K562 (cell line): ENCODE measurements around the gene CCDC50. TPM values are rescaled to one million over a fixed set of nuclear protein-coding genes. Genes with fewer than 3 reads are reported as not detected.

Experiments used
- C11orf30 ChIP-seq: fragments of 450-650 bp; IDR thresholded peaks from 2 replicates; pipeline ENCODE4 v1.6.1; 2016; ENCODE audit warnings: low read depth, mild to moderate bottlenecking
- CTCFL ChIP-seq: IDR thresholded peaks from 2 replicates; pipeline ENCODE4 v1.6.1; 2011; ENCODE audit warnings: borderline replicate concordance, low read depth, mild to moderate bottlenecking, moderate library complexity, low read length; ENCODE audit not compliant: insufficient read depth, poor library complexity, severe bottlenecking
- E2F6 ChIP-seq, 2 experiments: IDR thresholded peaks; 2 replicates each; pipeline ENCODE4 v1.6.1; 2011; ENCODE audit warnings: borderline replicate concordance in 1 of 2, control low read depth in 1 of 2, low read depth in 1 of 2, low read length in 1 of 2, mild to moderate bottlenecking in 1 of 2, mixed read lengths in 1 of 2, moderate library complexity in 1 of 2; ENCODE audit not compliant: insufficient read depth in 1 of 2, insufficient read length in 1 of 2, poor library complexity in 1 of 2, severe bottlenecking in 1 of 2; ENCODE audit errors: extremely low read depth in 1 of 2
- FOXK2 ChIP-seq, 2 experiments: fragments of 450-650 bp; IDR thresholded peaks in 1 of 2; conservative IDR thresholded peaks in 1 of 2; 2 replicates each; pipeline ENCODE4 v1.6.1; 2016; ENCODE audit warnings: low read depth in 2 of 2, mild to moderate bottlenecking in 1 of 2
- OTX1 ChIP-seq: fragments of 450-650 bp; formaldehyde crosslinking; IDR thresholded peaks from 2 replicates; pipeline ENCODE4 v1.4.0; 2022; ENCODE audit warnings: mild to moderate bottlenecking
- RAD21 ChIP-seq, 2 experiments: fragments of 250-450 bp in 1 of 2; fragments of 450-650 bp in 1 of 2; sonication (Bioruptor Pico) in 1 of 2; formaldehyde crosslinking in 1 of 2; IDR thresholded peaks in 1 of 2; conservative IDR thresholded peaks in 1 of 2; 2 replicates each; pipeline versions ENCODE4 v1.4.0 to v1.8.0; 2020 to 2022; ENCODE audit warnings: mild to moderate bottlenecking in 2 of 2, moderate library complexity in 1 of 2
- U2AF1 ChIP-seq: fragments of 200-400 bp; formaldehyde crosslinking; optimal IDR thresholded peaks from 2 replicates; pipeline ENCODE3; 2017; ENCODE audit warnings: mild to moderate bottlenecking, low read depth, low read length, moderate library complexity
- polyA plus RNA-seq, 8 experiments: library from polyadenylated mRNA; depleted of rRNA in 4 of 8; stranded (reverse) in 5 of 8; unstranded in 3 of 8; fragments of >200 nt; fragmentation: Nextera tagmentation in 2 of 8; fragmentation: Illumina TruSeq in 1 of 8; extraction: Ambion mirVana in 2 of 8; extraction: Trizol in 1 of 8; gene quantifications; 2 replicates each; pipeline versions ENCODE4 v1.2.1 to v1.2.3, GENCODE V29; 2011 to 2014; ENCODE audit warnings: inconsistent platforms in 1 of 8, missing spikeins in 1 of 8
- total RNA-seq, 7 experiments: library from RNA; depleted of rRNA in 6 of 7; stranded (reverse); fragments of >200 nt in 6 of 7; fragmentation: Illumina TruSeq in 2 of 7; extraction: Trizol in 2 of 7; gene quantifications; 2 replicates each; pipeline versions ENCODE4 v1.2.1 to v1.2.3, GENCODE V29; 2011 to 2021; ENCODE audit warnings: low replicate concordance in 1 of 7
- TF ChIP-seq, protein P1 (sequence below): fragments of 450-650 bp; IDR thresholded peaks from 2 replicates; pipeline ENCODE4 v1.6.1; 2014; ENCODE audit warnings: low read depth, mild to moderate bottlenecking, moderate library complexity, borderline replicate concordance
- TF ChIP-seq, protein P2 (sequence below): fragments of 450-650 bp; IDR thresholded peaks from 2 replicates; pipeline ENCODE4 v1.6.1; 2017; ENCODE audit warnings: antibody characterized with exemption
- TF ChIP-seq, protein P3 (sequence below), 2 experiments: fragments of 450-650 bp in 1 of 2; IDR thresholded peaks; 2 replicates each; pipeline ENCODE4 v1.6.1; 2011 to 2017; ENCODE audit warnings: low read depth in 2 of 2, antibody characterized with exemption in 1 of 2, borderline replicate concordance in 1 of 2, low read length in 1 of 2, mild to moderate bottlenecking in 1 of 2, mixed read lengths in 1 of 2; ENCODE audit not compliant: control insufficient read depth in 1 of 2
- TF ChIP-seq, protein P4 (sequence below): IDR thresholded peaks from 2 replicates; pipeline ENCODE4 v1.6.1; 2012; ENCODE audit warnings: low read depth, low read length, improper control_type of control experiment, borderline replicate concordance

The CCDC50 gene
- total and polyA plus RNA-seq, 9 of the 15 experiments (the other 6 are each of a cell fraction or from before 2014, with no cell fraction given) = 8.4 to 63.4 (median 40.4) TPM

DNA sequence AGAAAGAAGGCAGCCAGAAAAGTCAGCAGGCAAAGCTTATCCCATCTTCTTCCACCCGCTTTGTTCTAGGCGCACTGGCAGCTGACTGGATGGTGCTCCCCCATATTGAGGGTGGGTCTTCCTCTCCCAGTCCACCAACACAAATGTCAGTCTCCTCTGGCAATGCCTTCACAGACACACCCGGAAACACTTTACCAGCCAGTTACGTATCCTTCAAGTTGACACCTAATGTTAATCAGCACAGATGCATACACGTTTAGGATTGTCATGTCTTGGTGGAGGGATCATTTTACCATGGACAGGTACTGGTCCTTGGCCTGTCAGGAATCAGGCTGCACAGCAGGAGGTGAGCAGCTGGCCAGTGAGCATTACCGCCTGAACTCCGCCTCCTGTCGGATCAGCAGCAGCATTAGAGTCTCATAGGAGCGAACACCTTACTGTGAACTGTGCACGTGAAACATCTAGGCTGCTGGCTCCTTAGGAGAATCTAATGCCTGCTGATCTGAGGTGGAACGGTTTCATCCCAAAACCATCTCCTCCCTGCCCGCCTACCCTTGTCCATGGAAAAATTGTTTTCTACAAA lies 72.7 kb downstream of the CCDC50 start (continued):
- TF ChIP-seq, protein P1, sequence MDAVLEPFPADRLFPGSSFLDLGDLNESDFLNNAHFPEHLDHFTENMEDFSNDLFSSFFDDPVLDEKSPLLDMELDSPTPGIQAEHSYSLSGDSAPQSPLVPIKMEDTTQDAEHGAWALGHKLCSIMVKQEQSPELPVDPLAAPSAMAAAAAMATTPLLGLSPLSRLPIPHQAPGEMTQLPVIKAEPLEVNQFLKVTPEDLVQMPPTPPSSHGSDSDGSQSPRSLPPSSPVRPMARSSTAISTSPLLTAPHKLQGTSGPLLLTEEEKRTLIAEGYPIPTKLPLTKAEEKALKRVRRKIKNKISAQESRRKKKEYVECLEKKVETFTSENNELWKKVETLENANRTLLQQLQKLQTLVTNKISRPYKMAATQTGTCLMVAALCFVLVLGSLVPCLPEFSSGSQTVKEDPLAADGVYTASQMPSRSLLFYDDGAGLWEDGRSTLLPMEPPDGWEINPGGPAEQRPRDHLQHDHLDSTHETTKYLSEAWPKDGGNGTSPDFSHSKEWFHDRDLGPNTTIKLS = no peak
- TF ChIP-seq E2F6 (IDR thresholded peaks at IDR 0.05; ENCODE audit: borderline replicate concordance in 1 of 2, extremely low read depth in 1 of 2, insufficient read depth in 1 of 2, insufficient read length in 1 of 2, low read depth in 1 of 2, low read length in 1 of 2, poor library complexity in 1 of 2, severe bottlenecking in 1 of 2) (peak in 1 of 2 experiments; percentile 30), RAD21 (CRISPR knock-in tag; conservative IDR thresholded peaks at IDR 0.05 in 1 of 2, IDR thresholded peaks at IDR 0.05 in 1 of 2) (peak in 1 of 2 experiments; percentile 38; a peak in 2 of 4 replicates), CTCFL (peak; percentile 66), U2AF1 (no peak), FOXK2 (conservative IDR thresholded peaks at IDR 0.05 in 1 of 2, IDR thresholded peaks at IDR 0.05 in 1 of 2; ENCODE audit: low read depth in 2 of 2) (no peak), OTX1 (no peak), C11orf30 (no peak)
- TF ChIP-seq, protein P2, sequence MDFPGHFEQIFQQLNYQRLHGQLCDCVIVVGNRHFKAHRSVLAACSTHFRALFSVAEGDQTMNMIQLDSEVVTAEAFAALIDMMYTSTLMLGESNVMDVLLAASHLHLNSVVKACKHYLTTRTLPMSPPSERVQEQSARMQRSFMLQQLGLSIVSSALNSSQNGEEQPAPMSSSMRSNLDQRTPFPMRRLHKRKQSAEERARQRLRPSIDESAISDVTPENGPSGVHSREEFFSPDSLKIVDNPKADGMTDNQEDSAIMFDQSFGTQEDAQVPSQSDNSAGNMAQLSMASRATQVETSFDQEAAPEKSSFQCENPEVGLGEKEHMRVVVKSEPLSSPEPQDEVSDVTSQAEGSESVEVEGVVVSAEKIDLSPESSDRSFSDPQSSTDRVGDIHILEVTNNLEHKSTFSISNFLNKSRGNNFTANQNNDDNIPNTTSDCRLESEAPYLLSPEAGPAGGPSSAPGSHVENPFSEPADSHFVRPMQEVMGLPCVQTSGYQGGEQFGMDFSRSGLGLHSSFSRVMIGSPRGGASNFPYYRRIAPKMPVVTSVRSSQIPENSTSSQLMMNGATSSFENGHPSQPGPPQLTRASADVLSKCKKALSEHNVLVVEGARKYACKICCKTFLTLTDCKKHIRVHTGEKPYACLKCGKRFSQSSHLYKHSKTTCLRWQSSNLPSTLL = no peak
- TF ChIP-seq, protein P3, sequence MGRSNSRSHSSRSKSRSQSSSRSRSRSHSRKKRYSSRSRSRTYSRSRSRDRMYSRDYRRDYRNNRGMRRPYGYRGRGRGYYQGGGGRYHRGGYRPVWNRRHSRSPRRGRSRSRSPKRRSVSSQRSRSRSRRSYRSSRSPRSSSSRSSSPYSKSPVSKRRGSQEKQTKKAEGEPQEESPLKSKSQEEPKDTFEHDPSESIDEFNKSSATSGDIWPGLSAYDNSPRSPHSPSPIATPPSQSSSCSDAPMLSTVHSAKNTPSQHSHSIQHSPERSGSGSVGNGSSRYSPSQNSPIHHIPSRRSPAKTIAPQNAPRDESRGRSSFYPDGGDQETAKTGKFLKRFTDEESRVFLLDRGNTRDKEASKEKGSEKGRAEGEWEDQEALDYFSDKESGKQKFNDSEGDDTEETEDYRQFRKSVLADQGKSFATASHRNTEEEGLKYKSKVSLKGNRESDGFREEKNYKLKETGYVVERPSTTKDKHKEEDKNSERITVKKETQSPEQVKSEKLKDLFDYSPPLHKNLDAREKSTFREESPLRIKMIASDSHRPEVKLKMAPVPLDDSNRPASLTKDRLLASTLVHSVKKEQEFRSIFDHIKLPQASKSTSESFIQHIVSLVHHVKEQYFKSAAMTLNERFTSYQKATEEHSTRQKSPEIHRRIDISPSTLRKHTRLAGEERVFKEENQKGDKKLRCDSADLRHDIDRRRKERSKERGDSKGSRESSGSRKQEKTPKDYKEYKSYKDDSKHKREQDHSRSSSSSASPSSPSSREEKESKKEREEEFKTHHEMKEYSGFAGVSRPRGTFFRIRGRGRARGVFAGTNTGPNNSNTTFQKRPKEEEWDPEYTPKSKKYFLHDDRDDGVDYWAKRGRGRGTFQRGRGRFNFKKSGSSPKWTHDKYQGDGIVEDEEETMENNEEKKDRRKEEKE (IDR thresholded peaks at IDR 0.05; ENCODE audit: borderline replicate concordance in 1 of 2, control insufficient read depth in 1 of 2, low read depth in 2 of 2, low read length in 1 of 2) = no peak
- TF ChIP-seq, protein P4, sequence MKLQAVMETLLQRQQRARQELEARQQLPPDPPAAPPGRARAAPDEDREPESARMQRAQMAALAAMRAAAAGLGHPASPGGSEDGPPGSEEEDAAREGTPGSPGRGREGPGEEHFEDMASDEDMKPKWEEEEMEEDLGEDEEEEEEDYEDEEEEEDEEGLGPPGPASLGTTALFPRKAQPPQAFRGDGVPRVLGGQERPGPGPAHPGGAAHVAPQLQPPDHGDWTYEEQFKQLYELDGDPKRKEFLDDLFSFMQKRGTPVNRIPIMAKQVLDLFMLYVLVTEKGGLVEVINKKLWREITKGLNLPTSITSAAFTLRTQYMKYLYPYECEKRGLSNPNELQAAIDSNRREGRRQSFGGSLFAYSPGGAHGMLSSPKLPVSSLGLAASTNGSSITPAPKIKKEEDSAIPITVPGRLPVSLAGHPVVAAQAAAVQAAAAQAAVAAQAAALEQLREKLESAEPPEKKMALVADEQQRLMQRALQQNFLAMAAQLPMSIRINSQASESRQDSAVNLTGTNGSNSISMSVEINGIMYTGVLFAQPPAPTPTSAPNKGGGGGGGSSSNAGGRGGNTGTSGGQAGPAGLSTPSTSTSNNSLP = no peak
